NCI-H510A treated with DMSO at 0.1 percent for 48 hours (cell line): ENCODE results near the gene SUN3.
"Not testable (repeated sequence)": the region's sequence is repeated elsewhere in the genome, so short reads cannot be mapped to it uniquely, and the experiment has no call there.

Experiments used
- DNase-seq: peaks from one replicate; lab custom pipeline; 2025; lab: John Stamatoyannopoulos, UW

The SUN3 gene

DNA sequence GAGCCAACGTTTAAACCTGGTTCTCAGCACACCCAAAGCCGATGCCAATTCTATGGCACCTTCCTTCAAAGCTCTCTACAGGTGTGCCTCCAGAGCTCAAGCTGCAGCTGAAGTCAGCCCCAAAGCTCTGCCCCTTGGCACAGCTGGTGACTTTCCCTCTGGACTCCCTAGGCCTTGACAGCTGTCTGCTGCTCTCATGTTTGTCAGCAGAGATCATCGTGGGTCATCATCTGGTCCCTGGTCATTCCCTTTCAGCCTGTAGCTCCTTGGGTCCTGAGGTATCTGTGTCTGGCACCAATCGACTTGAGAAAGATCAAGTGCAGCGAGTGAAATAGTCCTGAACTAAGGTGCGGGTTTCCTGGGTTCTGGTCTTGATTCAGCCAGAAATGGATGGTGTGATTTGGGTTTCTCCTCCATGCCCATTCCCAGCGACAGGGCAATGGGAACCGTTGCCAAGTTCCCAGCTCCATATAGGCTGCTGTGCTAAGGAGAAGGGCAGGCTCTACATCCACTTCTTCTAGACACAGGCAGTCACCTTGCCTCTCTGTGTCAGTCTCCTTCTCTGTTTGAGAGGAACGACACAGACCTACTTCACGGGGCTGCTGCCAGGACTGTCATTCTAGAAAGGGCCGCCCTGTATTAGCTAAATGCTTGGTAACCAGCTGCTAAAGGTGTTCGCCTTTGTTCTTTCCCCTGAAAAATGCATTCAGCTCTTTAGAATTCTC lies 84.2 kb downstream of the SUN3 start:
- no peak for DNase-seq

DNA sequence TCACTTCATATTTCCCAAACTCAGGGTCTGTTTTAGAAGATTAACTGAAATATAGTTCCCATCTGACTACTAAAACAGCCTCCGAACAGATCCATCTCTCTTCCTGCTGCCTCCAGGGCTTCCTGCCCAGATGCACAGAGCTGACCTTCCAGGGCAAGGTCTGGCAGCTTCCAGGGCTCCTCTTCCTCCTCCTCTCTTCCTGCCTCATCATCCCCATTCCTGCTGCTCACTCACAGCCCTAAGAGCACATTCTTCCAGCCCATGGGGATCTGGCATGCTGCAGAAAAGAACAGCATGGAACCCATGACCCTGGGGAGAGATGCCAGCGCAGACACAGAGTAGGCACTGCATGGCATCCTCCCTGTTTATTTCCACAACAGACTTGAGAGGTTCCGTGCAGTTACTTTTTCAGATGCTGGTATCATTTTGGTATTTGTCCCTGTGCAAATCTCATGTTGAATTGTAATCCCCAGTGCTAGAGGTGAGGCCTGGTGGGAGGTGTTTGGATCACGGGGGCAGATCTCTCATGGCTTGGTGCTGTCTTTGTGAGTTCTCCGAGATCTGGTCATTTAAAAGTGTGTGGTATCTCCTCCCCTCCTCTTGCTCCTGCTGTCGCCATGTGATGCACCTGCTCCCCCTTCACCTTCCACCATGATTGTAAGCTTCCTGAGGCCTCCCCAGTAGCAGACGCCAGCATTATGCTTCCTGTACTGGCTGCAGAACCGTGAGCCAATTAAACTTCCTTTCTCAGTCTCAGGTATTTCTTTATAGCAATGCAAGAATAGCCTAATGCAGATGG lies 85.0 kb downstream of the SUN3 start:
- DNase-seq, result no peak

DNA sequence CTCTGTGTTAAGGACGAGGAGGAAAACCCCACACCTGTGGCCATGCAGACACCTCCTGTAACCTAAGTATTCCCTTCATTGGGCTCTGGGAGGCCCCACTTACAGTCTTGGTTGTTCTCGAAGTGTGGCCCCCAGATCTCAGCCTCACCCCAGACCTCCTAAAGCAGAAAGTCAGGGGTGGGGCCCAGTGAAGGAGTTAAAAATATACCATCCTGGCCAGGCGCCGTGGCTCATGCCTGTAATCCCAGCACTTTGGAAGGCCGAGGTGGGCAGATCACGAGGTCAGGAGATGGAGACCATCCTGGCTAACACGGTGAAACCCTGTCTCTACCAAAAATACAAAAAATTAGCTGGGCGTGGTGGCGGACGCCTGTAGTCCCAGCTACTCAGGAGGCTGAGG lies 86.3 kb downstream of the SUN3 start:
- DNase-seq, result not testable (repeated sequence)

DNA sequence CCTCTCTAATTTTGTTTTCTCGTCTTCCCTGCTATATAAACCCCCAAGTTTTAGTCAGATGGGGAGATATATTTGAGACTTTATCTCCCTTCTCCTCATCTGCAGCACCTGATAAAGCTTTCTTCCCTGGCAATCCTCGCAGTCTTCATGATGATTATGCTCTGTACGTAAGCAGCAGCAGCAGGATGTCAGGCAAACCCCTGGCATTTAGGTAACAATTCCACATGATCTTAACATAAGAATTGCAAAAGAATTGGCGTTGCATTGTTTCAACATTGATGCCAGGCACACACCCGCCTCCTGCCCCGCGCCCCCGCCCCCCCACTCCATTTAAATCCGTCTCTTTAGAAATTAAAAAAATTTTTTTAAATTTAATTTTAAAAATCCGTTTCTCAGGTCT lies 86.8 kb downstream of the SUN3 start:
- no peak for DNase-seq

DNA sequence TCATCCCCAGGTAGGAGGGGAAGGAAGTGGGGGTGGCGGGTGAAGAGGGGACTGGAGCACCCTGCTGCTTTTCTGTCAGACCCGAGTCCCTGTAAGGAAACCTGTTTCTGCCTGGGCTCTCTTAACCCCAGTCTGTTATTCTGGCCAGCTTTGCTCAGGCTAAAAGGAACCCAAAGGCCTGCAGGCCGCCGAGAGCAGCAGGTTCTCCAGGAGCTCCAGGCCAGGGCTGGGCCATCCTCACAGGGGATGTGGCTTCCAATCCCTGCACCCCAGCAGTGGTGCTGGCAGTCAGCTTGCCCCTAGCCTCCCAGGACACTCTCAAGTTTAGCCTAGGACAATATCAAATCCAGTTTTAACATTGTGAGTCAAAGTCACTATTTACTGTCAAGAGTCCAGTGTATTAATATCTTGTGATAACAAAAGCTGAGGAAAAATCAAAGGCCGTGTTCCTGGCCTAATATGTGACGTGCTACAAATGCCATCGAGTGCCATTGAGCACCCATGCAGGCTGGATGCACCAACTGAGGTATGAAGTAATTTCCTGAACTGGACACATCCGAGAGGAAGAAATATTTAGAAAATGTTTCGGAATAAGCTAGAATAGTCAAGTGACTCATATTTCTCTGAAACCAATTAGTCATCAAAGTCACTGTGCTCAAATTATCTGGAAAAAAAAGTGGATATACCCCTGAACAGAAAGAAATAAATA lies 87.6 kb downstream of the SUN3 start:
- DNase-seq, result no peak

DNA sequence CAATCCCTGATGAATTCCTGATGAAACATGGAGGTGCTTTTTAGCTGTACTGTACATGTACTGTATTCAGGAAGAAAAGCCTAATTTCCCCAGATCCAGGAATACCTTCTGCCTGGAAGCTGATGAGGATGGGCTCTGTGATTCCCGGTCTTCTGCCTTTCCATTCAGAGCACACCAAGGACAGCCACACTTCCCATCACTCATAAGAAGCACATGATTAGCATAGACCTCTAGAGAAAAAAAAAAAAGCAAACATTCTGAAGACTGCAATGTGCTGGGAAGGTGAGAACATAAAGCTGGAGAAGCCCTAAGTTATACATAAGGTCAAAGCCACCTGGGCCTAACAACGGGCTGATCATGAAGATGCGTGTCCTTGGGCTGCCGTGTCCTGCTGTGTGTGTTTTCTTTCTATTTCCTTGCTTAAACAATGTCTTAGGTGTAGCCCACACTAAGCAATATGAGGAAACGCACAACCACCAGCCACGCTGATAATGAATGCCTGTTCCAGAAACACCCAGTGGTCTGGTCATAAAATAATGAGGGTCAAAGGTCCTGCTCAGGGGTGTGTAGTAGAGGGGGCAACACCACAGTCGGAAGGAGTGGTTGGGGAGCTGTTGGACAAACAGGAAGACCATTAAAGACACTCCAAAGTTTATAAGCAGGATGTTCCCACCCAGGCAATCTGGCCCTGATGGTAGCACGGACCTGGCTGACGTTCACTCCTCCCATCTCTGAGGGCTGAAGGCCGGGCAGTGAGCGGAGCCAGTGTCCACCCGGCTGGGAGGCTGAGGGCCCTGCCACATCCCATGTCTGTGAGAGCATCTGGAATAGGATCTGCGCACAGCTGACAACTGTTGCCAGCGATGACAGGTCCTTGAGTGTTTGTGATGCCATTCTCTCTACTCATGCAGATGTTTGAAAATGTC lies 88.6 kb downstream of the SUN3 start:
- DNase-seq, result no peak

DNA sequence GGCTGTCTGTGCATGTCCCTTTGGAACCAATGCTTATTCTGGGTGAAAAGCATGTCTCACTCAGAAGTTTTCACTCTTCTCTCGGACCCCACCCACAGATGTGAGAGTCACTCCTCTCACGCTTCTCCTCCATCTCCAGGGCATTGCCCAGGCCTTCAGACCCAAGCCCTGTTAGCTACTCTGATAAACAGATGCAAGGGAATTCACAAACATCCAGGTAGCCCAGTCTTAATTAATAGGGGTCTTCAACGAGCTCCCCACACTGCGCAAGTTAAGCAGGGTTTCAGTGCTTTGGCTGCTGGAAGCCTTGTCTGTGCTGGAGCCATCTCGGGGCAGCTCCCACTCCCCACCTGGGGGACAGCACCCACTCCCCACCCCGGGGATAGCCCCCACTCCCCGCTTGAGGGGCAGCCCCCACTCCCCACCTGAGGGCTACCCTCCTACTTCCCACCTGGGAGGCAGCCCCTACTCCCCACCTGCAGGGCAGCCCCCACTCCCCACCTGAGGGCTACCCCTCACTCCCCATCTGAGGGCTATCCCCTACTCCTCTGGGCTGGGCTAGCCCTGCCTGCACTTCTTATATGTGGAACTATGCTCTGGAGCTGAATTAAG lies 89.4 kb downstream of the SUN3 start:
- DNase-seq, result no peak

DNA sequence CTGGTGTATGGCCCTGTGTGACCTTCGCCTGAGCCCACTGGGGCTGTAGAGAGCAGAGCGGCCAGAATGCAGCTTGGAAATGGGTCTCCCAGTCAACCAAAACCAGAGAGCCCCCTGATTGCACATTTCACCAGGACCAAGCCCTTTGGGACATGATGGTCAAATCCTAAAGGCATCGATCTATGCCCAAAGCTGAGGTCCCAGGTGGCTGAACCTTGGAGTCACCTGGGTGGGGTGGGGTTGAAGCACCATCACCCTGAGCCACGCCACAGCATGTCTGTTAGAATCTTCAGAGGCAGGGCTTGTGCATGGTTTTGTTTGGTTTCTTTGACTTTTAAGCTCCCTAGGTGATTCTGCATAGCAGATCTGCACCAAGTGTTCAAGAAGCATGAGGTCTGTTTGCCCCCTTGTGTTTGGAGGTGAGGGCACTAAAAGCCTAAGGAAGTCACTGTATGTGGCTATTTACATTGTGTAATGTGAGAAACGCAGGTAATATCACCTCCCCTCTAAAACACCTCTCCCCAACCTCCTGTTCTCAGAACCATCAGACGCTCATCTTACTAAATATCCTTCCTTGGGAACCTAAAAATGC lies 90.2 kb downstream of the SUN3 start:
- DNase-seq, result no peak

DNA sequence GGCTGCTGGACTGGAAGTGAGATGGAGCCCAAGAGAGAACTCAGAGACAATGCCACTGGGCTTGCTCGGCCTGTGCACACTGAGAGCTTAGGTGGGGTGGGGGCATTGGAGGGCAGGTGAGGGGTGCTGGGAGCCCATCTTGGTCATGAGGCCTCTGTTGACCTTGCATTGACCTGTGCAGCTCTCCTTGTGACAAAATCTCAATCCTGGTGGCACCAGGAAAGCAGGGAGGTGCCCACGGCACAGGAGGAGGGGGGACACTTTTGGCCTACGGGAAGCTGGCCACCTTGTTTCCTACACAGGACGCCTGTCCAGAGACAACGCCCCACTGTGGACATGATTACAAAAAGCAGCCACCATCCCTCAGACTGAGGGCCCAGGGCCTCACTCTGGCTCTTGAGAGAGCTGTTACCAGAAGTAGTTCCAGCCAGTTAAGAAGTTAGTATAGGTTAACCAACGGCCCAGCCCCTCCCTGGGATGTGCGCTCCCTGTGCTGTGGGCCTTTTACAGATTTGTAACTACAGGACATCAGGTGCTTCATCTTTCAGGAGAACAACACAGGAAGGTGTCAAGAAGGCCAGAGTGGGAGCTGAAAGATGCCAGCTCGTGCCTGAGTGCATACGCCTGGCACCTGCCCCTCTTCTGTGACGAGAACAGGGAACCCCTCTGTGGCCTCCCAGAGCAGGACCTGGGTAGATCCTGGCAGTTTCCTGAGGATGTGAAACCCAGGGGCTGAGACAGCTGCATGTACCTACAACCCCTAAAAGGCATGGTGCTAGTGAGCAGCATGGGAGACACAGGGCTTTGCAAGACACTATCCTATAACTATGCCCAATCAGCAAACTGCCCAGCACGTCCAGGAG lies 91.0 kb downstream of the SUN3 start:
- no peak for DNase-seq
